Measurements from ENCODE around the gene LDAF1.
A peak's percentile ranks its signal among the peaks of the same experiment; 100 is the strongest.
"Not testable (repeated sequence)": the region's sequence is repeated elsewhere in the genome, so short reads cannot be mapped to it uniquely, and the experiment has no call there.

Gene LDAF1

DNA sequence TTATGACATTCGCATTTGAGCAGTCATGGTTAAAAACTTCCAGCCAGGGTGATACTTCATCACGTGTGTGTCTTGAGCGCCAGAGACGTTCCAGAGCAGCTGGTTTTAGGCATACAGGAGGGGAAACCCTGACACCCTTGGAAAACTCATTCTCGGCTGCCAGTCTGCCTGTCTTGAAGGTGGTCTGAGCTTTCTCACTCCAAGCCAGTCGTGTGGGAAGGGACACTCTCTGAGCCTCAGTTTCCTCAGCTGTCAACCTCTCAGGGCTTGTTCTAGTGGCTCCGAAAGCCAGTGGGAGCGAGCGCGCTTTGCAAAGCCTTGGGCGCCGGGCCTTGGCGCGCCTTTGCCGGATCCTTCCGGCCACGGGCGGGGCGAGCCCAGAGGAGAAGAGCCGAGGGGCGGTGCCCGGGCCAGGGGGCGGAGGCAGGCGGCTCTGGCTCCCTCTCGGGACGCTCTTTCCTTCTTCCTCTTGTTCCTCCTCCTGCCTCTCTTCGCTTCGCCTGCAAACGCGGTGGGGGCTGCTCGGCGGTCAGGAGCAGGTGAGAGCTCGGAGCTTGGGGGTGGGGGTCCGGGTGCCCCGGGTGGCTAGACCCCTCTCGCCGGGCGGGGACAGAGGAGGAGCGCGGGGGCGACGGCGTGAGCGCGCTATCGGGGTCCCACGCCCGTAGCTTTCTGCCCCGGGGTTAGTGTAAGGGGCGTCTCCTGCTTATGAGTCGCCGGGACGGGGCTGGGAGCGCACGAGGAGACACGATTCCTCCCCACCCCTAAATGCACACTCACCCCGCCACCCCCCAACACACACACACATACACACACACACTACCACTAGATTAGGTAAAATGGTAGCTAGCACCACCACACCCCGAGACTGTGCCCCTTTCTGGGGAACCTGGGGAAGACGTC is at the start of gene LDAF1:
TSS of gene LDAF1 (plus strand) at position 467 of the 903 bp plus-strand sequence. CDS start 2,509 bp downstream, outside the sequence.
- peak; percentile 86 for DNase-seq (ENCODE audit: low spot score)

DNA sequence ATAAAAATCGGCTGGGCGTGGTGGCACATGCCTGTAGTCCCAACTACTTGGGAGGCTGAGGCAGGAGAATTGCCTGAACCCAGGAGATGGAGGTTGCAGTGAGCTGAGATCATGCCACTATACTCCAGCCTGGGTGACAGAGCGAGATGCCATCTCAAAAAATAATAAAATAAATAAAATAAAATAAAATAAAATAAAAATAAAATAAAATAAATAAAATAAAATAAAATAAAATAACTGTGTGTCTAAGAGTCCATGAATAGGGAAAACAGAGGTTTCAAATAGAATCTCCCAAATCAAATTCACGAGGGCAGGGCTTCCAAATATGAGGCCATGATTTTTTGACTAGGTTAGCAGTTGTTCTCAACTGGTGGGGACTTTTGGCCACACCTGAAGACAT is 42.9 kb upstream of the LDAF1 start:
- not testable (repeated sequence) for DNase-seq (ENCODE audit: low spot score)

DNA sequence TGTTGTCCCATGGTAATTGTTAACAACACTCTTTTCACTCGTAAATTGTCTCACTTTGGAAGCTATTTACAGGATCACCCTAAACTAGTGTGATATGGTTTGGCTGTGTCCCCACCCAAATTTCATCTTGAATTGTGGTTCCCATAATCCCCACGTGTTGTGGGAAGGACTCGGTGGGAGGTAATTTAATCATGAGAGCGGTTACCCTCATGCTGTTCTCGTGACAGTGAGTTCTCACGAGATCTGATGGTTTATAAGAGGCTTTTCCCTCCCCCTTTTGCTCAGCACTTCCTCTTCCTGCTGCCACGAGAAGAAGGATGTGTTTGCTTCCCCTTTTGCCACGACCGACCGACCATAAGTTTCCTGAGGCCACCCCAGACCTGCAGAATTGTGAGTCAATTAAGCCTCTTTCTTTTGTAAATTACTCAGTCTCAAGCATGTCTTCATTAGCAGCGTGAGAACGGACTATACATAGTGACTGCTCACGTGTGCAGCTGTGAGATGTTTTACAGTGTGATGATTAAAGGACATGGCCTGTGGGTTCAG is 42.3 kb upstream of the LDAF1 start:
- no peak for DNase-seq (ENCODE audit: low spot score)

DNA sequence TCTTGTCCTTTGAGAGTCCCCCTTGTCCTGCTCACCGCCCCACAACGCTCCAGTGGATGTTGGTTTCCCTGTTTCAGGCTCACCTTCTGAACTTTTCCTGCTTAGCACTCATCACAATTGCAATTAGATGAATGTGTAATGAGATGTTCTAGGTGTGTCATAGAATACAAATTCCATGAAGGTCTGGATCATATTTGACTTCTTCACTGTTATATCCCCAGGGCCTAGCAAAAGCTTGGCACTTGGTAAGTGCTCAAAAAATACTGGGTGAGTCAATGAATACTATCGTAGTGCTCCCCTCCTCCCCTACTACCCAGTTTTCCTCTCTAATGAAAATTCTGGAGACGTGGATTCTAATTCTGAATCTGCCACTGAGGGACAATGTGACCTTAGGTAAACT is 40.9 kb upstream of the LDAF1 start:
- no peak for DNase-seq (ENCODE audit: low spot score)

DNA sequence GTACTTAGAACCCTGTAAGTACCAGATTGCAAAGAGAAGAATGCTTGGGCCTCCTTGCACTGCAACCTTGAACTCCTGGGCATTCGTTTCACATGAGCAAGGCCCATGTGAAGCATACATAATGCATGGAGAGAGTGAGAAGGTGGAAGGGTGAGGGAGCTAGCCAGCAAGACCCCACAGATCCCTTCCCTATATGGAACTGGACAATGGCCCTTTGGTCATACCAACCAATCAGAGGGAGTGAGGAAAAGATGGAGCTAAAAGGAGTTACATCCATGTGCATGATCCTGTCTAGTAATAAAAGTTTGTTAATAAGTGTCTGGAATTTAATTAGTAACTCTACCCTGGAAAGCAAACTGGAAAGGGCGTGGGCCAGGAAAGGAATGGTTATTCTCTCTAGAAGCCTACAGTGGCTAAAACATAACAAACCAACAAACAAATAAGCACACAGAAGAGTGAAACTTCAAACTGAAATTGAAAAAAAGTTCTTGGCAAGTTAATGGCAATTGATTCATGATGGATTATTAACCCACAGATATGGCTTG is 37.4 kb upstream of the LDAF1 start:
- no peak for DNase-seq (ENCODE audit: low spot score)

DNA sequence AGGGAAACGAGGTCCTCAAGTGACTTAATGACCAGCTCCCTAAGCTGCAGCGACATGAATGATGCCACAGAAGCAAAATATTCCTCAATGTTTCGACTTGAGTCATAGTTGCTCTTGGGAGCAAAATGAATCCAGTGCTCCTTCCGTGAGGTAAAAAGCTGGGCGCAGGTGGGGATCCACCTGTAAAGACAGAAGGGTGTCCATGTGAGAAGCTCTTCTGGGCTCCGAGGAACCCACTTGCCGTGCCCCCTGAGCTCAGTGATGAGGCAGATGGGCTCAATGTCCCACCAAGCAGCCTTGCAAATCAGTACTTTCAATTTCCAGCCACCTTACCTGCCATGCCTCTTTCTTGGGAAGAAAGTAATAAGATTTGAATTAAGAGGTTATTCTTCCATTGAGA is 33.3 kb upstream of the LDAF1 start:
- DNase-seq (ENCODE audit: low spot score): no peak

DNA sequence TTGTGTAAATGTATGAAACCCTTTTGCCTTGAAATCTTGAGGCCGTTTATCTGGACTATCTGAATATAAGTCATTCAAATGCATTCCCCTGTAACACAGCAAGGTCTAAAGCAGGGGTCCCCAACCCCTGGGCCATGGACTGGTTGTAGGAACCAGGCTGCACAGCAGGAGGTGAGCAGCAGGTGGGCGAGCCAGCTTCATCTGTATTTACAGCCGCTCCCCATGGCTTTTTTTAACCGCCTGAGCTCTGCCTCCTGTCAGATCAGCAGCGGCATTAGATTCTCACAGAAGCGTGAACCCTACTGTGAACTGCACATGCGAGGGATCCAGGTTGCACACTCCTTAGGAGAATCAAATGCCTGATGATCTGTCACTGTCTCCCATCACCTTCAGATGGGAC is 32.0 kb upstream of the LDAF1 start:
- no peak for DNase-seq (ENCODE audit: low spot score)

DNA sequence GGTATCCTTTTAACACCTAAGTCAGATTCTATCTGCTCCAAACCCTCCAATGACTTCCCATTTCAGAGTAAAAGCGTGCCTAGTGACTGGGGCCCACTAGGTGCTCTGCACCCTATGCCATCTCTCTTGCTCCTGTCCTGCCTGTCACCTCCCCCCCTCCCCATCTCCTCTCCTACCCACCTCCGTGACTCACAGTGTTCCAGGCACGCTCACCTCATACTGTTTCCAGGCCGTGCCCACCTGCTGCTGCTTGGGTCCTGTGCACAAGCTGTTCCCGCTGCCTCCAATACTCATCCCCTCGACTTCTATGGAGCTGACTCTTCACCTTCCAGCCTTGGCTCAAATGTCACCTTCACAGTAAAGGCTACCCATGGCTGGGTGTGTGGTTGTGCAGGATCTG is 29.5 kb upstream of the LDAF1 start:
- no peak for DNase-seq (ENCODE audit: low spot score)

DNA sequence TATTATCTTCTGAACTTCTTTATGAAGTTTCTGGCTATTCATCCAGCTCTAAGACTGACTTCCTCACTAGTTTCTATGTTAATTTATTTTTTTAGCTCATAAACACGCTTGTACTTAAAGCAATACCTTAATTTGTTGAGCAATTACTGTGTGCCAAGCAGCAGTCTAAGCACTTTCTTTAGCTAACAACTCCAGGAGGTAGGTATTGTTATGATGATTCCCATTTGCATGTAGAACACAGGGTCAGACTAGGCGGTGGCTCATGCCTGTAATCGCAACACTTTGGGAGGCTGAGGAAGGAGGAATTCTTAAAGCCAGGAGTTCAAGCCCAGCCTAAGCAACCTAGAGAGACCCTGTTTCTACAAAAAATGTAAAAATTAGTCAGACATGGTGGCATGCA is 27.7 kb upstream of the LDAF1 start:
- no peak for DNase-seq (ENCODE audit: low spot score)

DNA sequence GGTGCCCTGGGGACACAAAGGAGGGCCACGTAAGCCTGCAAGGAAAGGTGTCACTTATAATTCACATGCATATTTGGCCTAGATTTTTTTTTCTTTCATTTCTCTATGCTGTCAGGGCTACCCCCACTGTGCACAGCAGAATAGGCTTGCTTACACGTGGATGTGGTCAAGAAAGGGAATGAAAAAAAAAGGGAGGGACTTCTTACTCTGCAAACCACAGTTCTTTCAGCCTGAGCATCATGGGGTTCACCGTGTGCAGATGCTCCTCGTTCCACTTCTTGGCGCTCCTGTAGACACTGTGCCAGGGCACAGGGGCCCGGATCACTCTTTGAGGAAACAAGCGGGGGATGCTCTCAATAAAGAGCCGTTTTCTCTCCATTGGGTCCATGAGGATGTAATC is 24.4 kb upstream of the LDAF1 start:
- no peak for DNase-seq (ENCODE audit: low spot score)

DNA sequence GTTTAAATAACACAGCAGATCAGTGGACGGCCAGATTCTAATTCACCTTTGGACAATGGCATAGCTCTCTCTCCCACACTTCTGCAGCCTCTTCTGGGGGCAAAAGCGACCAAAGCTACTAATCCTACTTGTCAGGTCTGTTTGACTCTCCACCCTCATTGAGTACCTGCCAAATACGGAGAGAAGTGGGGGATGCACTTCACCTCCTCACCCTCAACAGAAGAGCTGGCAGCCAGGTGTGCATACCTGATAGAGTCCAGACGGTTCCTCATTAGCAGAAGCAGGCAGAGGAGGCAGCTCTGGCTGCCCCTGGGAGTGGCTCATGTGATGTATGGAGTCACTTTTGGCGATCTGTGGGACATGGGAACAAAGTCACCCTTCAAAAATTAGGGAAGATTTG is 12.7 kb upstream of the LDAF1 start:
- no peak for DNase-seq (ENCODE audit: low spot score)

DNA sequence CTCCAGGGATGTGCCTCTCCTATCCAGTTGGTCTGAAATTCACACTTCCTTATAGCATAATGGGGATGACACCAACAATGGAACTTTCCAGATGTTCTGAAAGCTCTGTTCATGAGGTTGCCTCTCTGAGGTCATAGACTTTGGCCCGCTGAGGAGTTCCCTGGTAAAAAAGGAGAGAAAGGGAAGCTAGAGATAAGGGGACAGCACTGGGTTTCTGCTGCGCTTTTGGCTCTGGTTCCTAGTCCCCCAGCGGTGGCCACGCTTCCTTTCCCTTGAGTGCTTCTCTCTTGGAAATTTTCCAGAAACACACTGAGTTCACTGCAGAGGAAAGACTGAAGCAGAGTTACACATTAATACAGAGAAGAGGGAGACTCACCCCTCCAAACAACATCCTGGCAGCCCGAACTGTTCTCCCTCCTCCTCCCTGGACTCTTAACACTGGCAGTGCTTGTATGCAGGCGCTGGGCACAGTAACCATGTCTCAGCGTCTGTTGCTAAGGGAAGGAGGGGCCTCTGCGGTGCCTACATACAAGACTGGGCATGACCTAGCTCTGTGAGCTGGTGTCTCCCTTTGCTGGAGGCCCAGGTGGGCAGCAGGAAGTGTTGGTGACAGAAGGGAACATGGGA is 8.0 kb upstream of the LDAF1 start, which contains the start of gene DNAH3:
TSS of gene DNAH3 (minus strand) at position 472 of the 627 bp plus-strand sequence. CDS start 527 bp downstream, outside the sequence.
- DNase-seq (ENCODE audit: low spot score): no peak

DNA sequence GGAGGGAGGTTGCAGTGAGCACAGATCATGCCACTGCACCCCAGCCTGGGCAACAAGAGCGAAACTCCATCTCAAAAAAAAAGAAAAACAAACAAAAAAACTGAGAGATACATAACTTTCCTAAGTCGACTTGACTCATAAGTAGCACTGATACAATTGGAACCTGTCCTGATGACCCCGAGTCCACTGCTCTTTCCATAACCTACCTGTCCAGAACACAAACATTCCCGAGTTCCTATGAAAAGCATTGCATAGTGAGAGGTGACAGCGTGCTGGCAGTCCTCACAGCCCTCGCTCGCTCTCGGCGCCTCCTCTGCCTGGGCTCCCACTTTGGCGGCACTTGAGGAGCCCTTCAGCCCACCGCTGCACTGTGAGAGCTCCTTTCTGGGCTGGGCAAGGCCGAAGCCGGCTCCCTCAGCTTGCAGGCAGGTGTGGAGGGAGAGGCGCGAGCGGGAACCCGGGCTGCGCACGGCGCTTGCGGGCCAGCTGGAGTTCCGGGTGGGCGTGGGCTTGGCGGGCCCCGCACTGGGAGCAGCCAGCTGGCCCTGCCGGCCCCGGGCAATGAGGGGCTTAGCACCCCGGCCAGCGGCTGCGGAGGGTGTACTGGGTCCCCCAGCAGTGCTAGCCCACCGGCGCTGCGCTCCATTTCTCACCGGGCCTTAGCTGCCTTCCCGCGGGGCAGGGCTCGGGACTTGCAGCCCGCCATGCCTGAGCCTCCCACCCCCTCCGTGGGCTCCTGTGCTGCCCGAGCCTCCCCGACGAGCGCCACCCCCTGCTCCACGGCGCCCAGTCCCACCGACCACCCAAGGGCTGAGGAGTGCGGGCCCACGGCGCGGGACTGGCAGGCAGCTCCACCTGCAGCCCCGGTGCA is 6.1 kb upstream of the LDAF1 start:
- DNase-seq (ENCODE audit: low spot score): not testable (repeated sequence)

DNA sequence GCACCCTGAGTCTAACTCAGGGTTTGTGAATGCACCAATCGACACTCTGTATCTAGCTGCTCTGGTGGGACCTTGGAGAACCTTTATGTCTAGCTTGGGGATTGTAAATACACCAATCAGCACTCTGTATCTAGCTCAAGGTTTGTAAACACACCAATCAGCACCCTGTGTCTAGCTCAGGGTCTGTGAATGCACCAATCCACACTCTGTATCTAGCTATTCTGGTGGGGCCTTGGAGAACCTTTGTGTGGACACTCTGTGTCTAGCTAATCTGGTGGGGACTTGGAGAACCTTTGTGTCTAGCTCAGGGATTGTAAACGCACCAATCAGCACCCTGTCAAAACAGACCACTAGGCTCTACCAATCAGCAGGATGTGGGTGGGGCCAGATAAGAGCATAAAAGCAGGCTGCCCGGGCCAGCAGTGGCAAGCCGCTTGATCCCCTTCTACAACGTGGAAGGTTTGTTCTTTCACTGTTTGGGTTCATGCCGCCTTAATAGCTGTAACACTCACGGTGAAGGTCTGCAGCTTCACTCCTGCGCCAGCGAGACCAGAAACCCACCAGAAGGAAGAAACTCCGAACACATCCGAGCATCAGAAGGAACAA is 5.2 kb upstream of the LDAF1 start:
- not testable (repeated sequence) for DNase-seq (ENCODE audit: low spot score)

DNA sequence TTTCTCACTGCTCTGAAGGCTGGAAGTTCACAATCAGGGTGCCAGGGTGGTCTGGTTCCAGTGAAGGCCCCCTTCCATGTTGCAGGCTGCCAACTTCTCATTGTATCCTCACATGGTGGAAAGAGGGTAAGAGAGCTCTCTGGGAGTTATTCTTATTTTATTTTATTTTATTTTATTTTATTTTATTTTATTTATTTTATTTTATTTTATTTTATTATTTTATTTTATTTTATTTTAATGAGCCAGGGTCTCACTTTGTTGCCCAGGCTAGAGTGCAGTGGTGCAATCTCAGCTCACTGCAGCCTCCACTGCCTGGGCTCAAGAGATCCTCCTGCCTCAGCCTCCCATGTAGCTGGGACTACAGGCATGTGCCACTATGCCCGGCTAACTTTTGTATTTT is 2.5 kb upstream of the LDAF1 start:
- not testable (repeated sequence) for DNase-seq (ENCODE audit: low spot score)

DNA sequence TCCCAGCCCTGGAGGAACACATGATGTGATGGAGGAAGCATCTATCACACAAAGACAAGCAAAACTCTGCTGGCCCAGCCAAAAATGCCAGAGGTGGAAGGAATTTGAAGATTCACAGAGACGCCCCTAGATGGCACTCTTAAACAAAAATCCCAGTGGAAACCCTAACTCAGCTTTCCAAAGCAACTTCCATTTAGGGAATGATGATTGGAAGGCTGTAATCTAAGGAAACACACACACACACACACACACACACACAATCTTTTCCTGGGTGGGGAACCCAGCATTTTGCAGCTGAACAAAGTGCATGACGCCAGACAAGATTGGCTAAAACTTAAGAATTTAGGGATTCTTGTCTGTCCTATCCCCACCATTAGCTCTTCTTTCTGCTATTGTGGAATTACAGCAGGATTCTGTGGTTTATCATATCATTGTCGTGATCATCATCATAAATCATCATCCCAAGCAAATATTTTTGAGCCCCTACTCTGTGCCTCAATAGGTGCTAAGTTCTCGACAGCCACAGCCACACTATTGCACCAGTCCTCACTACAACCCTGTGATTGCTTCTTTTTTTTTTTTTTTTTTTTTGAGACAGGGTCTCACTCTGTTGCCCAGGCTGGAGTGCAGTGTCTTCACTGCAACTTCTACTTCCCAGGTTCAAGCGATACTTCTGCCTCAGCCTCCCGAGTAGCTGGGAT is 1.6 kb upstream of the LDAF1 start:
- peak; percentile 76 for DNase-seq (ENCODE audit: low spot score)

DNA sequence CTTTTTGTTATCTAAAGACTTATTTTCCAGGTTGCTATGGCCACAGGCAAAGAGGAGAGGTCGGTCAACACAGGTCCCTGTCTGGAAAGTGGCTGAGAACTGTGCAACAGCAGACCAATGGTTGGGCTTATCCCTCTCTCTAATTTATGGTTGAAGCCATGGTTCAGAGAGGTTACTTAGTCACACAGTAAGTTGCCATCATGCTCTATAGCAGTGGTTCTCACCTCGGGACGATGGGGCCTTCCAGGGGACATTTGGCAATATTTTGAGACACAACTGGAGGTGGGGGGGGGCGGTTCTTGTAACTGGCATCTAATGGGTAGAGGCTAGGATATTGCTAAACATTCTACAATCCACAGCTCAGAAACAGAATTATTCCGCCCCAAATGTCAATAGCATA is 842 bp upstream of the LDAF1 start:
- no peak for DNase-seq (ENCODE audit: low spot score)

DNA sequence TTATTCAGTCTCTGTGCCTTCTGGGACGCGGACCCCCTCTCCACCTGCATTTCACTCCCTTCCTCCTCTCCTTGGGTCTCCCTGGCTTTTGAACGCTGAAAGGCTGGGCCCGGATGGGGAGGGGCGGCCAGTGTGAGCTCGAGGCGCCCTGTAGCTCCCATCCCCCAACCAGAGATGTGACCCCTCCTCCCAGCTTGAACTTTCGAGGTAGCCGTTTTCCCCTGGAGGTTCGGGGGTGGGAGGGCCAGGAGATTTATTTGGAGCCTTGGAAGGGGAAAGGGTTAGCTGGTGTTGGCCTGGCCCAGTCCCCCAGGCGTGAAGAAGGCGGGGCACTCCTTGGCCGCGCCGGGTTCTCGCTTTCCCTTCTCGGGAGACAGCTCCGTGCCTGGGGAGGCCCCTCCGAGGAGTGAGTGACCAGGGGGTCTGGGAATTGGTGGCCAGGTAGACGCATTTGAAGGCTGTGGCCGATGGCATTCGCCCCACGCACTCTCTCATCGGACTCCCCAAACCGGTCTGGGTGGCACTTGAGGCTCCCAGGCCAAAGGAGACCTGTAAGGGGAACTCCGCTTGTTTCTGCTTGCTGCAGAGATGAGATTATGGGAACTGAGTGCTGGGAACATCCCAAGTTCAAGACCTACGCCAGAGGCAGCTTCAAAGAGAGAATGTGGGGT is 942 bp downstream of the LDAF1 start:
- DNase-seq (ENCODE audit: low spot score): no peak

DNA sequence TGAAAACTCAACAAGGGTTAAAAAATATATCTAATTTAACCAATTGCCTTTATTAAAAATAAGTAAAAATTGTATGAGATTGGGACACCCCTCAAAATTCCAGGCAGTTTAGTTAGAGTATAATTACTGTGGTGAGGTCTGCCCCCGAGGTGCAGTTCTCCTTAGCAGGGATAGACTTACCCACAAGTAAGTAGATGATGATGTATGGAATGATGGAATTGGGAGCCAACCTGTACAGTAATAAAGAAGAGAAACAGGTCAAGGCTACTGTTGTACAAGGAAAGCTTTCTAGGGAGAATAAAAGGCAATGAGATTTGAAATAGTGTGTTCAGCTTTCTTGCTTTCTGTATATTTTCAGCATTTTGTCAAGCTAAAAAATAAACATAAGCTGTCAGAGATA is 1.8 kb downstream of the LDAF1 start:
- DNase-seq (ENCODE audit: low spot score): no peak

DNA sequence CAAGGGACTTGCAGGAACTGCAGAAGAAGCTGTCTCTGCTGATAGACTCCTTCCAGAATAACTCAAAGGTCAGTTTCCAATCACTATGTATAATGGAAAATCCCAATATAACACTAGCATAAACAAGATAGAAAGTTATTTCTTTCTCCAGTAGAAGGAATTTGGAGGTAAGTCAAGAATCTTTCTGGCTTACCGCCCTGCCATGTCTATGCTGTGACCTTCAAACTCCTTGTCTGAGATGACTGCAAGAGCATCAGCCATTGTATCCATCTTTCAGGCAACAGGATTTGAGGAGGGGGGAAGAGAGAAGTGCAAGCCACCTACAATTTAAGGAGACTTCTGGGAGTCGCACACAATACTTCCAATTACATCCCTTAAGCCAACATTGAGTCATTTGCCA is 2.7 kb downstream of the LDAF1 start:
- no peak for DNase-seq (ENCODE audit: low spot score)

All from hepatic stellate cell (primary cell).